Measurements from ENCODE around the gene KIF5A.
"Not testable (repeated sequence)": the region's sequence is repeated elsewhere in the genome, so short reads cannot be mapped to it uniquely, and the experiment has no call there.

The KIF5A gene

DNA sequence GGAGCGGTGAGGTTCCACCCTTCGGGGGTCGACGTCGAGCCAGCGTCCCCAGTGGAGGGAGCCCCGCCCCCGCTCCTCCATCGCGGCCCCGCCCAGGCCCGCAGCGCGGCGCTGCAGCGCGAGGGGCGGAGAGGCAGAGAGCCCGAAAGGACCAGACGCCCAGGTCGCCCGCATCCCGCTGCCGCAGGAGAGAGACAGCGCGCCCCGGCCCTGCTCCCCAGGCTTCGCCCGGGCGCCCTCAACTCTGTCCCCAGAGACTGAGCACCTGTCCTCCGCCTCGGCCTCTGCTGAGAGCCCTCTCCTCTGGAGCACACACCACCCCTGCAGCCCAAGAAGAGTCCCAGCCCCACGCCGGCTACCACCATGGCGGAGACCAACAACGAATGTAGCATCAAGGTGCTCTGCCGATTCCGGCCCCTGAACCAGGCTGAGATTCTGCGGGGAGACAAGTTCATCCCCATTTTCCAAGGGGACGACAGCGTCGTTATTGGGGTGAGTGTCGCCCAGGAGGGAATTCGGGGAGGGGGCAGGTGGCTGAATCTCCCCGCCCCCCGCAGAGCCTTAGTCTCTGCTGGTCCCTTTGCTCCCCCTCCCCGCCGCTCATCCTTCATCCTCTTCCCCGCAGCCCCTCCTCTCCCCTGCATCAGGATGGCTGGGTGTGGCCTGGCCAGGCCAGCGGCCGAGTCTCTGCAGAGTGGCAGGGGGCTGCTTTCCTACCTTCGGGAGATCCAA, at the start of gene KIF5A:
Gene KIF5A (plus strand): TSS at position 136 of the 732 bp plus-strand sequence. CDS start 228 bp downstream, at position 364.
- H3K27ac ChIP-seq, result no peak within 1 kb of the TSS
- TF ChIP-seq ZFX (IDR thresholded peaks at IDR 0.05), result no peak
- TF ChIP-seq, protein P1, sequence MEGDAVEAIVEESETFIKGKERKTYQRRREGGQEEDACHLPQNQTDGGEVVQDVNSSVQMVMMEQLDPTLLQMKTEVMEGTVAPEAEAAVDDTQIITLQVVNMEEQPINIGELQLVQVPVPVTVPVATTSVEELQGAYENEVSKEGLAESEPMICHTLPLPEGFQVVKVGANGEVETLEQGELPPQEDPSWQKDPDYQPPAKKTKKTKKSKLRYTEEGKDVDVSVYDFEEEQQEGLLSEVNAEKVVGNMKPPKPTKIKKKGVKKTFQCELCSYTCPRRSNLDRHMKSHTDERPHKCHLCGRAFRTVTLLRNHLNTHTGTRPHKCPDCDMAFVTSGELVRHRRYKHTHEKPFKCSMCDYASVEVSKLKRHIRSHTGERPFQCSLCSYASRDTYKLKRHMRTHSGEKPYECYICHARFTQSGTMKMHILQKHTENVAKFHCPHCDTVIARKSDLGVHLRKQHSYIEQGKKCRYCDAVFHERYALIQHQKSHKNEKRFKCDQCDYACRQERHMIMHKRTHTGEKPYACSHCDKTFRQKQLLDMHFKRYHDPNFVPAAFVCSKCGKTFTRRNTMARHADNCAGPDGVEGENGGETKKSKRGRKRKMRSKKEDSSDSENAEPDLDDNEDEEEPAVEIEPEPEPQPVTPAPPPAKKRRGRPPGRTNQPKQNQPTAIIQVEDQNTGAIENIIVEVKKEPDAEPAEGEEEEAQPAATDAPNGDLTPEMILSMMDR (conservative IDR thresholded peaks at IDR 0.05), result no peak

DNA sequence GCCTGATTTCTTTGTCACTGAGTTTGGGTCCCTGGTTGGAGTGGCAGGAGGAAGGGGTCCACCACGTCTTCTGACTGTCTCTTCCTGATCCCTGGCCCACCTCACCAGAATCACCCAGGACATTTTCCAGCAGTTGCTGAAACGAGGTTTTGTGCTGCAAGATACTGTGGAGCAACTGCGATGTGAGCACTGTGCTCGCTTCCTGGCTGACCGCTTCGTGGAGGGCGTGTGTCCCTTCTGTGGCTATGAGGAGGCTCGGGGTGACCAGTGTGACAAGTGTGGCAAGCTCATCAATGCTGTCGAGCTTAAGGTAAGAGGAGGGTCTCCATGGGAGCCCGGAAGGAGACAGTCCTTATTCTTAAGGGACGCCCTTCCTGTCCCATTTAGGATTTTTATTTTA, 49.6 kb upstream of the KIF5A start:
- H3K27ac ChIP-seq, result no peak overlapping the region
- TF ChIP-seq, protein P1 (conservative IDR thresholded peaks at IDR 0.05), result no peak

DNA sequence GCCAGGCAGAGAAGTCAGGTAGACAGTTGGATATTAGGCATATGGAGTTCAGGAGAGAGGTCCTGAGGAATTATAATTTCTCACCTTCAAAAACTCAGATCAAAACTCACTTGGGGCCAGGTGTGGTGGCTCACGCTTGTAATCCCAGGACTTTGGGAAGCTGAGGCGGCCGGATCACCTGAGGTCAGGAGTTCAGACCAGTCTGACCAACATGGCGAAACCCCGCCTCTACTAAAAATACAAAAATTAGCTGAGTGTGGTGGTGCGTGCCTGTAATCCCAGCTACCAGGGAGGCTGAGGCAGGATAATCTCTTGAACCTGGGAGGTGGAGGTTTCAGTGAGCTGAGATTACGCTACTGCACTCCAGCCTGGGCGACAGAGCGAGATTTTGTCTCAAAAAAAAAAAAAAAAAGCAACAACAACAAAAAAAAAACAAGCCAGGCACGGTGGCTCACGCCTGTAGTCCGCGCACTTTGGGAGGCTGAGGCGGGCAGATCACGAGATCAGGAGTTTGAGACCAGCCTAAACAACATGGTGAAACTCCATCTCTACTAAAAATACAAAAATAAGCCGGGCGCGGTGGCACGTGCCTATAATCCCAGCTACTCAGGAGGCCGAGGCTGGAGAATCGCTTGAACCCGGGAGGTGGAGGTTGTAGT, 47.4 kb upstream of the KIF5A start:
- not testable (repeated sequence) for H3K27ac ChIP-seq

DNA sequence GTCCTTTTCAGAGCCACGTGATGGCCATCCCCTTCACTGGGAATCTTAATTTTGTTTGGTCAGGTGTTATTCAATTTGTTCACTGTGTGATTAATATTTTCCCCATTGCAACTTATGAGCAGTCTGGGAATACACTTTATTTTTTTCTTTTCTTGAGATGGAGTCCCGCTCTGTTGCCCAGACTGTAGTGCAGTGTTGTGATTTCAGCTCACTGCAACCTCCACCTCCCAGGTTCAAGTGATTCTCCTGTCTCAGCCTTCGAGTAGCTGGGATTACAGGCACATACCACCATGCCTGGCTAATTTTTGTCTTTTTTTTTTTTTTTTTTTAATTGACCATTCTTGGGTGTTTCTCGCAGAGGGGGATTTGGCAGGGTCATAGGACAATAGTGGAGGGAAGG, 43.3 kb upstream of the KIF5A start:
- H3K27ac ChIP-seq, result not testable (repeated sequence)

DNA sequence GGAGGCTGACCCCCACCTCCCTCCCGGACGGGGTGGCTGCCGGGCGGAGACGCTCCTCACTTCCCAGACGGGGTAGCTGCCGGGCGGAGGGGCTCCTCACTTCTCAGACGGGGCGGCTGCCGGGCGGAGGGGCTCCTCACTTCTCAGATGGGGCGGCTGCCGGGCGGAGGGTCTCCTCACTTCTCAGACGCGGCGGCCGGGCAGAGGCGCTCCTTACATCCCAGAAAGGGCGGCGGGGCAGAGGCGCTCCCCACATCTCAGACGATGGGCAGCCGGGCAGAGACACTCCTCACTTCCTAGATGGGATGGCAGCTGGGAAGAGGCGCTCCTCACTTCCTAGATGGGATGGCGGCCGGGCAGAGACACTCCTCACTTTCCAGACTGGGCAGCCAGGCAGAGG, 42.0 kb upstream of the KIF5A start:
- H3K27ac ChIP-seq, result not testable (repeated sequence)

DNA sequence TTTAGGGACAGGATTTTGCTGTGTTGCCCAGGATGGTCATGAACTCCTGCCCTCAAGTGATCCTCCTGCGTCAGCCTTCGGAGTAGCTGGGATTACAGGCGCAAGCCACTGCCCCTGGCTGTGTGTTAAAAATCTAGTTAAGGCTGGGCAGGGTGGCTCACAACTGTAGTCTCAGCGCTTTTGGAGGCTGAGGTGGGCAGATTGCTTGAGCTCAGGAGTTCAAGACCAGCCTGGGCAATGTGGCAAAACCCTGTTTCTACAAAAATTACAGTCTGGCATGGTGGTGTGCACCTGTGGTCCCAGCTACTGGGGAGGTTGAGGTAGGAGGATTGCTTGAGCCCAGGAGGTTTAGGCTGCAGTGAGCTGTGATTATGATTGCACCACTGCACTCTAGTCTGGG, 38.7 kb upstream of the KIF5A start:
- no peak for TF ChIP-seq ZFX (IDR thresholded peaks at IDR 0.05)
- TF ChIP-seq, protein P1 (conservative IDR thresholded peaks at IDR 0.05), result no peak

DNA sequence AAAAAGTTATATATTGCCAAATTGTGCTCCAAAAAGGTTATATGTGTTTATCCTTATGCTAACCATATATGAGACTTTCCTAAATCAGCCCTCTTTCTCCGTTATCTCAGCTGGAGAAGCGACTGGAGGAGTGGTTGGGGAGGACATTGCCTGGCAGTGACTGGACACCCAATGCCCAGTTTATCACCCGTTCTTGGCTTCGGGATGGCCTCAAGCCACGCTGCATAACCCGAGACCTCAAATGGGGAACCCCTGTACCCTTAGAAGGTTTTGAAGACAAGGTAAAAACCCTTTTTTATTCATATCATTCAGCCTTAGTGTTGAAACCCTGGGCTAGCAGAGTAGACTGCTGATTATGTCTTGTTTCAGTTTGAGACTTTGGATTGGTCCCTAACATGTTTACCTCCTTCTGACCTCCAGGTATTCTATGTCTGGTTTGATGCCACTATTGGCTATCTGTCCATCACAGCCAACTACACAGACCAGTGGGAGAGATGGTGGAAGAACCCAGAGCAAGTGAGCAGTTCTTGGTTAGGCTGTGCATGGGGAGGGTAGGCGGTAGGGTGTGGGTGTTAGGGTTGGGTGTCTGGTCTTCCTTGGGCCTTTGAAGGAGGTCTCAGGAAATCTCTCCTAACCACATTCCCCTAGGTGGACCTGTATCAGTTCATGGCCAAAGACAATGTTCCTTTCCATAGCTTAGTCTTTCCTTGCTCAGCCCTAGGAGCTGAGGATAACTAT, 38.1 kb upstream of the KIF5A start:
- TF ChIP-seq ZFX (IDR thresholded peaks at IDR 0.05), result no peak
- TF ChIP-seq, protein P1 (conservative IDR thresholded peaks at IDR 0.05), result no peak
- H3K27ac ChIP-seq, result no peak overlapping the region

More for the DNA sequence above, 38.7 kb upstream of the KIF5A start:
- no peak overlapping the region for H3K27ac ChIP-seq

DNA sequence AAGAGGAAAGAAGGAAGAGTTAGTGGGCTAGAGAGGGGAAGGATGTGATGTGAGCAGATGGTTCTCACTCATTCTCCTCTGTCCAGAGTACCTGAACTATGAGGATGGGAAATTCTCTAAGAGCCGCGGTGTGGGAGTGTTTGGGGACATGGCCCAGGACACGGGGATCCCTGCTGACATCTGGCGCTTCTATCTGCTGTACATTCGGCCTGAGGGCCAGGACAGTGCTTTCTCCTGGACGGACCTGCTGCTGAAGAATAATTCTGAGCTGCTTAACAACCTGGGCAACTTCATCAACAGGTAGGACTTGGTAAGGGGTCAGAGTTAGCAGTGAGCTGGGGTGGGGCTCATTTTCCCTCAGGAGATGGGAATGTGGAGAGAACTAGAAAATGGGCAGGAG, 37.2 kb upstream of the KIF5A start:
- no peak for TF ChIP-seq ZFX (IDR thresholded peaks at IDR 0.05)
- TF ChIP-seq, protein P1 (conservative IDR thresholded peaks at IDR 0.05), result no peak
- no peak overlapping the region for H3K27ac ChIP-seq

Measured in C4-2B (cell line).